ENCODE results near the gene WBP1.
"Not testable (repeated sequence)": the region's sequence is repeated elsewhere in the genome, so short reads cannot be mapped to it uniquely, and the experiment has no call there.

The WBP1 gene

DNA sequence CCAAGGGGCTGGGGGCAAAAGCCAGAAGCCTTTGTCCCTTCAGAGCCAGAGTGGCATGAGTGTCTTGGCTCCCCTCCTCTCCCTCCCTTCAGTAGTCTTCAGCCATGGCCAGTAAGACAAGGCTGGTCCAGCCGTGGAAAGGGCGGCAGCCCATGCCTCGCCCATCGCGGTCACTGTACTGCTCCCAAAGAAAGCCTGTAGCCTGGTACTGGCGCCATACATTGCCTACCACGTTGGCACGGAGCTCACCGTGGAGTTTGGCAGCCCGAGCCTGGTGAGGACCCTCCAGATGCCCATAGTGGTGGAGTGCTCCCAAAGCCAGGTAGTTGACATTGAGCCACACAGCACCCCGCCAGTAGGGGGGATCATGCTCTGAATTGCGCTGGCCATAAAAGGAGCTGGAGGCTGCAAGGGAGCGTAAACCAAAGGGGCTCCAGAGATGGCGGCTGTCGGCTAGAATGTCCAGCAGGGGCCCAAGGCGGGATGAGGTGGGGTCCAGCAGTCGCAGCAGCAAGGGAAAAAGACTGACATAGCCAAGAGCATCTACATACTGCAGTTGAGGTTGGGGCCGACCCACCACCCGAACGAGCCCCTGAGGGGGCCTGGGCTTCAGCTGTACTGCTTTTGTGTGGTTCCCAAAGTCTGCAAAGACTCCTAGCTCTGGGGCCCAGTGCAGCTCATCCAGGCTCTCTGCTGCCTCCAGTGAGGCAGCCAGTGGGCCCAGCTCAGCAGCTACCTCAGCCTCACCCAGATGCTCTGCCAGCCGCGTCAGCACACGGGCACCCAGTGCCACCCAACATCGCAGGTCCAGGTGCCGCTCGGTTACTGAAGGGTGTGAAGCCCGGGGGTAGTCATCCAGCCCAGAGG, 3.2 kb downstream of the WBP1 start:
- no peaks in the 10 kb centered on the region for H3K36me3 ChIP-seq (ENCODE audit: control insufficient read depth, insufficient read depth, low read length)
- H3K9ac ChIP-seq (ENCODE audit: low read length), result no peak overlapping the region
- no peak overlapping the region for H3K4me3 ChIP-seq (ENCODE audit: low read length)
- peaks cover 32% of the 10 kb centered on the region for H3K4me1 ChIP-seq (ENCODE audit: control insufficient read depth, insufficient read depth, low read length)
- no peaks in the 10 kb centered on the region for H3K27me3 ChIP-seq (ENCODE audit: control insufficient read depth, insufficient read depth, low read length)
- H3K9me3 ChIP-seq (ENCODE audit: control insufficient read depth, low read length), result no peaks in the 10 kb centered on the region

DNA sequence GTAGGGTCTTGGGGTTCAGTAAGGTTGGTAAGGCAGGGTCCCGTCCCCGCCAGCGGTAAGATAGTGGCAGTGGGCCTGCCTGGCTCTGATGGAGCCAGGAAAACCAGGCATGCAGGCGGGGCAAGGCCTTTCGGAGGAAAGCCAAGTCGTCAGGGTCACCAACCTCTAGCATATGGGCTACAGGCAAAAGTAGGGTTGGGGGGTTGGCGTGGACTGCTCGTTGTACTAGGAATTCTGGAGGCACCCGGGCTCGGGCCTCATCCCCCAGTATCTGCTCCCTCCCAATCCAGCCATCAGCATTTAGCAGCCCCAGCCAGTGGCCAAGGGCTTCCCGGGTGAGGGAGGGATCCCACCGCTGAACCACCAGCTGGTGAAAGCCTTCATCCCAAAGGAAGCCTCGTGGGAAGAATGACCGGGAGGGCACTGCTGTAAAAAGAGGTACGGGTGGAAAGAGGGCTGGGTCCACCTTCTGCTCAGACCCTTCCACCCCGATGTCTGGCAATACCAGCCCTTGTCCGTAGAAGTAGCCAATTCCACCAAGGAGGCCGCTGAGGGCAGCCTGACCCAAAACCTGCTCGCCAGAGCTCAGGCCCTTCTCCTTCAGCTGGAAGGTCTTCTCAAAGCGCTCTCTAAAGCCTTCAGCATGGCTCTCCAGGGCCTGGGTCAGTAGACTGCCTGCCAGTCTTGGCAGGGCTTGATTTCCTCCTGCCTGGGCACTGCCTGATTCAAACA, 4.0 kb downstream of the WBP1 start:
- Histone ChIP-seq H3K4me3 (ENCODE audit: low read length) (no peak overlapping the region), H3K27me3 (ENCODE audit: control insufficient read depth, insufficient read depth, low read length) (no peaks in the 10 kb centered on the region), H3K36me3 (ENCODE audit: control insufficient read depth, insufficient read depth, low read length) (no peaks in the 10 kb centered on the region), H3K4me1 (ENCODE audit: control insufficient read depth, insufficient read depth, low read length) (peaks cover 25% of the 10 kb centered on the region), H3K9ac (ENCODE audit: low read length) (no peak overlapping the region), H3K9me3 (ENCODE audit: control insufficient read depth, low read length) (no peaks in the 10 kb centered on the region)

DNA sequence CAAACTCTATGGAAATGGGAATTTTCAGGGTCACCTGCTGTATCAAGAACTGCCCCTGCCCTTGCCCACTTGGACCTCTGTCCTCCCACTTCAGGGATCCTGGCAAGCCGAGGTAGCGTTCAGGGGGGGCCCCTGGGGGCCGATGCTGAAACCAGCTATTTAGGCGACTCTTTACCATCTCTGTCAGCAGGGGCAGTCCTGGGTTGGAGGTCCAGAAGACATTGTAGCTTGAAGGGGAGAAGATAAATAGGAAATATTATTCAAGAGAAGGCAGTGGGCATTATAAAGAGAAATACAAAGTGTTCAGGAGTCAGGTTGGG, 4.5 kb downstream of the WBP1 start:
- peaks cover 24% of the 10 kb centered on the region for H3K4me1 ChIP-seq (ENCODE audit: control insufficient read depth, insufficient read depth, low read length)
- no peaks in the 10 kb centered on the region for H3K9me3 ChIP-seq (ENCODE audit: control insufficient read depth, low read length)
- peak overlapping the region; percentile 18 for H3K9ac ChIP-seq (ENCODE audit: low read length)
- no peaks in the 10 kb centered on the region for H3K36me3 ChIP-seq (ENCODE audit: control insufficient read depth, insufficient read depth, low read length)
- no peaks in the 10 kb centered on the region for H3K27me3 ChIP-seq (ENCODE audit: control insufficient read depth, insufficient read depth, low read length)
- no peak overlapping the region for H3K4me3 ChIP-seq (ENCODE audit: low read length)

DNA sequence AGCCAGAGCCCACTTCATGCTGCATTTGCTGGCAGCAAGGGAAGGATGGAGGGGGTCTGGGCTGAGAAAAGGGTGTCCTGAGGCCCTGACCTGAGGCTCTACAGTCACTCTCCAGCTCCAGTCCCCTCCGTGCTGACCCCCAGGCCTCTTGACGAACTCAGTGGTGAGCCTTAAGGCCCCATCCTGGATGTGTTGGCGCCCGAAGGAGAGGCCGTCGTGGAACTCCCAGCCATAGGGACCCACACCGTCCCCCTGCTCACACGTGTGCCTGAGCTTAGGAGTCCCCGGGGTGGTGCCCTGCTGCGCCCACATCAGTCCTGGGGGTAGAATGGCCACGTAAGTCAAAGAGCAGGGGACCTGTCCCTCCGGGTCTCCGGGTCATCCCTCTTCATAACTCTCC, 6.2 kb downstream of the WBP1 start:
- peaks cover 16% of the 10 kb centered on the region for H3K4me1 ChIP-seq (ENCODE audit: control insufficient read depth, insufficient read depth, low read length)
- H3K9me3 ChIP-seq (ENCODE audit: control insufficient read depth, low read length), result no peaks in the 10 kb centered on the region
- peak overlapping the region; percentile 87 for H3K4me3 ChIP-seq (ENCODE audit: low read length)

DNA sequence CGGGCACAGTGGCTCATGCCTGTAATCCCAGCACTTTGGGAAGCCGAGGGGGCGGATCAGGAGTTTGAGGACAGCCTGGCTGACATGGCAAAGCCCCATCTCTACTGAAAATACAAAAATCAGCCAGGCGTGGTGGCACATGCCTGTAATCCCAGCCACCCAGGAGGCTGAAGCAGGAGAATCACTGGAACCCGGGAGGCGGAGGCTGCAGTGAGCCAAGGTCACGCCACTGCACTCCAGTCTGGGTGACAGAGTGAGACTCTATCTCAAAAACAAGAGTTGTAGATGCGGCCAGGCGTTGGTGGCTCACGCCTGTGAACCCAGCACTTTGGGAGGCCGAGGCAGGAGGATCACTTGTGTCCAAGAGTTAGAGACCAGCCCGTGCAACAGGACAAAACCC, 12.5 kb downstream of the WBP1 start:
- not testable (repeated sequence) for H3K9me3 ChIP-seq (ENCODE audit: control insufficient read depth, low read length); H3K9ac ChIP-seq (ENCODE audit: low read length); H3K4me3 ChIP-seq (ENCODE audit: low read length); H3K36me3 ChIP-seq (ENCODE audit: control insufficient read depth, insufficient read depth, low read length); H3K27me3 ChIP-seq (ENCODE audit: control insufficient read depth, insufficient read depth, low read length)
- H3K4me1 ChIP-seq (ENCODE audit: control insufficient read depth, insufficient read depth, low read length), result peaks cover 14% of the 10 kb centered on the region

More for the DNA sequence above, 6.2 kb downstream of the WBP1 start:
- Histone ChIP-seq H3K36me3 (ENCODE audit: control insufficient read depth, insufficient read depth, low read length) (no peaks in the 10 kb centered on the region), H3K9ac (ENCODE audit: low read length) (peak overlapping the region; percentile 91), H3K27me3 (ENCODE audit: control insufficient read depth, insufficient read depth, low read length) (no peaks in the 10 kb centered on the region)

DNA sequence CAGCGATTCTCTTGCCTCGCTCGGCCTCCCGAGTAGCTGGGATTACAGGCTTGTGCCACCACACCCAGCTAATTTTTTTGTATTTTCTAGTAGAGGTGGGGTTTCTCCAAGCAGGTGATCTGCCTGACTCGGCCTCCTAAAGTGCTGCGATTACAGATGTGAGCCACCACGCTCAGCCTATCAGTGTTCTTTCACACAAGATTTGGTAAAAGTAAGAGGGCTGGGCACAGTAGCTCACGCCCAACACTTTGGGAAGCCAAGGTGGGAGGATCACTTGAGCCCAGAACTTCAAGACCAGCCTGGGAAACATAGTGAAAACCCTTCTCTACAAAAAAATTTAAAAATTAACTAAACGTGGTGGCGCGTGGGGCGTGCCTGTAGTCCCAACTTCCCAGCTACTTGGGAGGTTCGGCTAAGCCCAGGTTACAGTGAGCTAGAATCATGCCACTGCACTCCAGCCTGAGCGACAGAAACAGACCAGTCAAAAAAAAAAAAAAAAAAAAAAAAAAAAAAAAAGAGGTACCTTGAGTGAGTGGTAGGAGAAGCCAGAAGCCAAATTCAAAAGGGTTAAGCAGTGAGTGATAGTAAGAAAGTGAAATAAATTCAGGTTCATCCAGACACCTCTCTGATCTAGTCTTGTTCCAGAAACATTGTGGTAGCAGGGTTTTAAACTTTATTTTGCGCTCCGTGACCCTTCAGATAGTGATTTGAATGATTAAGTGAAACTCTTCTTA, 13.3 kb downstream of the WBP1 start:
- H3K9ac ChIP-seq (ENCODE audit: low read length), result peak overlapping the region; percentile 76
- H3K4me3 ChIP-seq (ENCODE audit: low read length), result peak overlapping the region; percentile 31
- H3K36me3 ChIP-seq (ENCODE audit: control insufficient read depth, insufficient read depth, low read length), result peaks cover 4% of the 10 kb centered on the region
- H3K4me1 ChIP-seq (ENCODE audit: control insufficient read depth, insufficient read depth, low read length), result peaks cover 14% of the 10 kb centered on the region
- no peaks in the 10 kb centered on the region for H3K9me3 ChIP-seq (ENCODE audit: control insufficient read depth, low read length)
- no peaks in the 10 kb centered on the region for H3K27me3 ChIP-seq (ENCODE audit: control insufficient read depth, insufficient read depth, low read length)

DNA sequence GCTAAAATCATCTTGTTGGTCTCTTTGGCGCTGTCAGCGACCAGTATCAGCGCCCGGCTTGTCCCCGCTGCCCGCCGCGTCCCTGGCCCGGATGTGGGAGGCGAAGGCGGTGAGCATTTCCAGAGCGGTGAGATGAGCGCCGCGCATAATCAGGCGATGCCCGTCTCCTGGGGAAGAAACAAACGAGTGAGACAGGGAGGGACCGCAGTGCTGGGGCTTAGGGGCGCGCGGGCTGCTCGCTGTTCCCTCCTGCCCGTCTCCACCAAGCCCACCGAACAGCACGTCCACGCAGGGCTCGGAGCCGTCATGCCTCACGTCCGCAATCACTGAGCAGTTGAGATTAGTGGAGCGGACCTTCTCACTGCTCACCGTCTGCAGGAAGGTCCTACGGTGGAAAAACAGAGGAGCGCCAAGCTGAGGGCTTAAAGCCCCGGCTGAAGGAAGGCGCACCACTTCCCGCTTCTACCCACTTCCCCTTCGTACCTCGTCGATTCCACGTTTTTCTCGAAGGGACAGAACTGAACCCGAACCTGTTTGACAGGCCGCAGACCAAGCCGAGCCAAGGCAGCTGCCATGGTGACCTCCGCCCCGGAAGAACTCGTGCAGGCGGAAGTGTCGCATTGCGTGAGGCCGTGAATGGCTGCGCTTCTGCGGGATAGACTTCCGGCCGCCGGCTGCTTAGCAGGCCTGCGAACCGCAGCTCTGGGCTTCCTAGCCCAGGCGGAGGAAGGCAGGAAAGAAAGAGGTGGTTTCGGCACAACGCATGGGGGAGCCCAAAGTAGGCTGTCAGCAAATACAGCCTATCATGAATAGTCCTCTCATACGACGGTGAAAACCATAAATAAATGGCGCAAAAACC, 14.1 kb downstream of the WBP1 start, which contains the start of gene MRPL53:
Gene MRPL53, minus strand, starts transcription at position 595 of the 859 bp plus-strand sequence. Its CDS starts 20 bp downstream, at position 575.
- H3K36me3 ChIP-seq (ENCODE audit: control insufficient read depth, insufficient read depth, low read length), result peaks cover 4% of the 10 kb centered on the region
- H3K4me3 ChIP-seq (ENCODE audit: low read length), result peak within 1 kb of the TSS; percentile 31
- H3K9me3 ChIP-seq (ENCODE audit: control insufficient read depth, low read length), result no peaks in the 10 kb centered on the region
- peaks cover 14% of the 10 kb centered on the region for H3K4me1 ChIP-seq (ENCODE audit: control insufficient read depth, insufficient read depth, low read length)
- H3K9ac ChIP-seq (ENCODE audit: low read length), result peak within 1 kb of the TSS; percentile 76
- H3K27me3 ChIP-seq (ENCODE audit: control insufficient read depth, insufficient read depth, low read length), result no peaks in the 10 kb centered on the region

DNA sequence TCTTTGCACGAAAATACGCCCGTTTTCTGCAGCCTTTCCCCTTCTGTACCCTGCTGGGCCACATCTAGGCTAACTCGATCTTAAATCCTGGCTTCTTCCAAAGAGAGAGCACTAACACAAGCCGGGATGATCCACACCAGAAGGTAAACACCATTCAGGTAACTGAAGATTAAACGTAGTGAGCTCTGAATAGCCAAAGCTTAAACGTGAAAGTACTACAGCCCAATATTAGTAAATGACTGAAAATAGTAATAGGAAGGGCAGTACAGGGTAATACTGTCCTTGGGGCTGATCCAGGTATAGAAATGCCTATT, 14.7 kb downstream of the WBP1 start:
- H3K4me1 ChIP-seq (ENCODE audit: control insufficient read depth, insufficient read depth, low read length), result peaks cover 14% of the 10 kb centered on the region
- no peaks in the 10 kb centered on the region for H3K27me3 ChIP-seq (ENCODE audit: control insufficient read depth, insufficient read depth, low read length)
- no peaks in the 10 kb centered on the region for H3K9me3 ChIP-seq (ENCODE audit: control insufficient read depth, low read length)
- peak overlapping the region; percentile 76 for H3K9ac ChIP-seq (ENCODE audit: low read length)
- peak overlapping the region; percentile 31 for H3K4me3 ChIP-seq (ENCODE audit: low read length)
- peaks cover 8% of the 10 kb centered on the region for H3K36me3 ChIP-seq (ENCODE audit: control insufficient read depth, insufficient read depth, low read length)

DNA sequence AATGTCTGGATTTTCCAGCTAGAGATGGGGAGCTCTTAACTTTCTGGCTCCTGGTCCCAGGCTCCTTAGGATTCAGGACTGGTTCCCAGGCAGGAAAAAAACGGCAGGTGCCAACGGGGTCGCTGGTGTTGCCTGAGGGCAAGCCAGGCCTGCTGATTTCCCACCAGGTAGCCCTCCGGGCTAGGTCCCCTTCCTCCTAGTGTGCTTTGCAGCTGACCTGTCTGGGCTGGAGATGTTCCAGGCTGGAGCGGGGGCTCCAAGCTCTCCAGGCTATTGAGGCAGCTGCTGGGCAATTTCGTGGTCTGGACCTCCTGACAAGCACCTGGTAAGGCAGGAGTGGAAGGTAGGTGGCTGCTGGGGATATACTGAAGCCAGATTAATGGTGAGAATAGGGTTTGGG, 16.2 kb downstream of the WBP1 start:
- no peak overlapping the region for H3K4me3 ChIP-seq (ENCODE audit: low read length)
- H3K36me3 ChIP-seq (ENCODE audit: control insufficient read depth, insufficient read depth, low read length), result peaks cover 8% of the 10 kb centered on the region

DNA sequence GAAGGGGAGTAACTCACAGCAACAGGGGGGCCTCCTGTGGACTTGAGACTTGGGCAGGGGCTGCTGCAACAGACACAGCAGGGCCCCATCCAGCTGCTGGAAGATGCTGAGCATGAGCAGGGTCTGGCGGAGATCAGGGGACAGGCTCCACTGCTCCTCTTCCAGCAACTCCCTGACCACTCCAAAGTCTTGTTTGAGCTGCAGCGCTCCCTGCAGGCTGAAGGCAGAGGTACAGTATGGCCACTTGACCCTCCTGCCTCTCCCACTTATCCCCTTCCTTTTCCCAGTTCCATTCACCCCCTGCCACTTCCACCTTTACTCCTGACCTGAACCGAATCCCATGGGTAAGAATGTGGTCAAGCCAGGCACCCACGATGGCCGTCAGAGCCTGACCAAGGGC, 16.7 kb downstream of the WBP1 start:
- H3K36me3 ChIP-seq (ENCODE audit: control insufficient read depth, insufficient read depth, low read length), result peaks cover 8% of the 10 kb centered on the region
- H3K4me1 ChIP-seq (ENCODE audit: control insufficient read depth, insufficient read depth, low read length), result peaks cover 14% of the 10 kb centered on the region
- no peaks in the 10 kb centered on the region for H3K9me3 ChIP-seq (ENCODE audit: control insufficient read depth, low read length)
- no peak overlapping the region for H3K9ac ChIP-seq (ENCODE audit: low read length)
- H3K4me3 ChIP-seq (ENCODE audit: low read length), result no peak overlapping the region
- no peaks in the 10 kb centered on the region for H3K27me3 ChIP-seq (ENCODE audit: control insufficient read depth, insufficient read depth, low read length)

More for the DNA sequence above, 16.2 kb downstream of the WBP1 start:
- H3K9ac ChIP-seq (ENCODE audit: low read length), result no peak overlapping the region
- H3K4me1 ChIP-seq (ENCODE audit: control insufficient read depth, insufficient read depth, low read length), result peaks cover 14% of the 10 kb centered on the region
- H3K9me3 ChIP-seq (ENCODE audit: control insufficient read depth, low read length), result no peaks in the 10 kb centered on the region
- H3K27me3 ChIP-seq (ENCODE audit: control insufficient read depth, insufficient read depth, low read length), result no peaks in the 10 kb centered on the region

DNA sequence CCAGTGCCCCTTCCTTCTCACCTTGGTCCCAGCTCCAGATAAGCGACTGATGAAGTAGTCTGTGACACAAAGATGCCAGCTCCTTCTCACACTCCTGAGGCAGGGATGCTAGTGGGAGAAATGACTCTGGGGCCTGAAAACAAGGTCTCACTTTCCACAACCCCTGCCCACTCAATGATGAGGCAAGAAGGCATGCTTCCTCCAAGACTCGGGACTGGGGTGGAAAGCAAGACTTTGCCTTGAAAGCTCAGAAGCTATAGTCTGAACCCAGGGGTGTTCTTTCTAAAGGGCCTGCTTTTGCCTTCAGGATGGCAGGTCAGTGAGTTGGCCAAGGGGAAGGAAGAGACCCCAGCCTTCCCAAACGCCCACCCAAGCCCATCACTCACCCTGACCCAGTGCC, 23.2 kb downstream of the WBP1 start:
- Histone ChIP-seq H3K4me1 (ENCODE audit: control insufficient read depth, insufficient read depth, low read length) (peaks cover 20% of the 10 kb centered on the region), H3K9ac (ENCODE audit: low read length) (peak overlapping the region; percentile 82), H3K36me3 (ENCODE audit: control insufficient read depth, insufficient read depth, low read length) (peaks cover 4% of the 10 kb centered on the region), H3K27me3 (ENCODE audit: control insufficient read depth, insufficient read depth, low read length) (no peaks in the 10 kb centered on the region), H3K9me3 (ENCODE audit: control insufficient read depth, low read length) (no peaks in the 10 kb centered on the region), H3K4me3 (ENCODE audit: low read length) (peak overlapping the region; percentile 96)

Measured in mucosa of stomach (tissue), 1 donor.